Neural cell (in vitro differentiated cells): ENCODE data around the gene ZNF558. TPM values are rescaled to one million over a fixed set of nuclear protein-coding genes. Genes with fewer than 3 reads are reported as not detected.

Experiments
- H2AFZ ChIP-seq: fragments of 200-600, 300-800 bp; sonication (generic), shearing (Covaris generic); 2 replicates; pipeline ENCODE4 v1.6.0; 2014; ENCODE audit warnings: low read depth, mild to moderate bottlenecking, antibody characterized with exemption, low read length, moderate library complexity
- H3F3A ChIP-seq: fragments of 200-600 bp; shearing (Covaris generic); 2 replicates; pipeline ENCODE4 v1.6.1; 2016; ENCODE audit warnings: mild to moderate bottlenecking, moderate library complexity, mixed read lengths, antibody characterized with exemption, low read length; ENCODE audit not compliant: insufficient read depth, poor library complexity, severe bottlenecking
- H3K27ac ChIP-seq: fragments of 200-600, 300-800 bp; sonication (generic), shearing (Covaris generic); 2 replicates; pipeline ENCODE4 v1.5.1; 2014; ENCODE audit warnings: mild to moderate bottlenecking, low read length, moderate library complexity
- H3K27me3 ChIP-seq: fragments of 300-800, 200-600 bp; sonication (generic), shearing (Covaris generic); 2 replicates; pipeline ENCODE4 v1.6.0; 2014; ENCODE audit warnings: mild to moderate bottlenecking, low read depth, low read length, moderate library complexity; ENCODE audit not compliant: insufficient read depth
- H3K36me3 ChIP-seq: fragments of 300-800, 200-600 bp; sonication (generic), shearing (Covaris generic); 2 replicates; pipeline ENCODE4 v1.5.1; 2014; ENCODE audit warnings: mild to moderate bottlenecking, antibody characterized with exemption, low read length, moderate library complexity; ENCODE audit not compliant: insufficient read depth
- H3K4me2 ChIP-seq: fragments of 300-800, 200-600 bp; sonication (generic), shearing (Covaris generic); 2 replicates; pipeline ENCODE4 v1.6.0; 2014; ENCODE audit warnings: mild to moderate bottlenecking, low read length
- H3K4me3 ChIP-seq: fragments of 300-800, 200-600 bp; sonication (generic), shearing (Covaris generic); 2 replicates; pipeline ENCODE4 v1.5.1; 2014; ENCODE audit warnings: mild to moderate bottlenecking, low read length, moderate library complexity
- H3K79me2 ChIP-seq: fragments of 200-600 bp; shearing (Covaris generic); replicated peaks from 2 replicates; pipeline ENCODE4 v1.6.0; 2014; ENCODE audit warnings: mild to moderate bottlenecking, low read length, moderate library complexity; ENCODE audit not compliant: insufficient read depth
- H3K9ac ChIP-seq: fragments of 300-800, 200-600 bp; sonication (generic), shearing (Covaris generic); 2 replicates; pipeline ENCODE4 v1.6.1; 2016; ENCODE audit warnings: mild to moderate bottlenecking, low read length, mixed read lengths
- H3K9me2 ChIP-seq: fragments of 200-600 bp; shearing (Covaris generic); 2 replicates; pipeline ENCODE4 v1.6.1; 2016; ENCODE audit warnings: mild to moderate bottlenecking, low read length, mixed read lengths; ENCODE audit not compliant: insufficient read depth
- H3K9me3 ChIP-seq: fragments of 200-600, 300-800 bp; sonication (generic), shearing (Covaris generic); 2 replicates; pipeline ENCODE4 v1.6.1; 2016; ENCODE audit warnings: mild to moderate bottlenecking, mixed run types, low read length, moderate library complexity, mixed read lengths
- H4K20me1 ChIP-seq: fragments of 200-600 bp; shearing (Covaris generic); 2 replicates; pipeline ENCODE4 v1.6.1; 2016; ENCODE audit warnings: mild to moderate bottlenecking, mixed run types; ENCODE audit not compliant: insufficient read depth
- EP300 ChIP-seq: fragments of 450-650 bp; conservative IDR thresholded peaks from 2 replicates; pipeline ENCODE4 v1.6.1; 2014; ENCODE audit warnings: antibody characterized with exemption, mild to moderate bottlenecking, moderate library complexity; ENCODE audit not compliant: poor library complexity, severe bottlenecking
- EZH2 ChIP-seq: fragments of 200-600, 300-800 bp; shearing (Covaris generic), sonication (generic); IDR thresholded peaks from 2 replicates; pipeline ENCODE4 v1.6.1; 2014; ENCODE audit warnings: antibody characterized with exemption, low read length, borderline replicate concordance, mild to moderate bottlenecking; ENCODE audit not compliant: insufficient read depth, poor library complexity, severe bottlenecking
- MXI1 ChIP-seq: fragments of 450-650 bp; conservative IDR thresholded peaks from 2 replicates; pipeline ENCODE4 v1.6.1; 2014; ENCODE audit warnings: antibody characterized with exemption, mild to moderate bottlenecking; ENCODE audit not compliant: poor library complexity, severe bottlenecking
- POLR2AphosphoS5 ChIP-seq: IDR thresholded peaks from 2 replicates; pipeline ENCODE4 v1.6.1; 2012
- RAD21 ChIP-seq: fragments of 450-650 bp; conservative IDR thresholded peaks from 2 replicates; pipeline ENCODE4 v1.6.1; 2014; ENCODE audit warnings: antibody characterized with exemption, mild to moderate bottlenecking, moderate library complexity
- SMC3 ChIP-seq: fragments of 450-650 bp; conservative IDR thresholded peaks from 2 replicates; pipeline ENCODE4 v1.6.1; 2014; ENCODE audit warnings: antibody characterized with exemption, mild to moderate bottlenecking, moderate library complexity; ENCODE audit not compliant: poor library complexity
- TAF1 ChIP-seq: IDR thresholded peaks from 2 replicates; pipeline ENCODE4 v1.6.1; 2012; ENCODE audit warnings: low read depth
- polyA minus RNA-seq: library from RNA; depleted of rRNA, polyadenylated mRNA; stranded (reverse); fragments of >200 nt; gene quantifications from 2 replicates; pipeline ENCODE4 v1.2.3, GENCODE V29; 2014
- polyA plus RNA-seq: library from polyadenylated mRNA; depleted of rRNA; stranded (reverse); fragments of >200 nt; gene quantifications from 2 replicates; pipeline ENCODE4 v1.2.3, GENCODE V29; 2014
- TF ChIP-seq, protein P1 (sequence below): IDR thresholded peaks from 2 replicates; pipeline ENCODE4 v1.6.1; 2012; ENCODE audit warnings: borderline replicate concordance
- TF ChIP-seq, protein P2 (sequence below): fragments of 450-650 bp; IDR thresholded peaks from 2 replicates; pipeline ENCODE4 v1.5.1; 2014; ENCODE audit warnings: antibody characterized with exemption, mild to moderate bottlenecking, moderate library complexity; ENCODE audit not compliant: poor library complexity, severe bottlenecking

The ZNF558 gene
- polyA plus RNA-seq = 65.7 and 67.0 TPM in 2 replicates
- 66.4 and 72.8 TPM in 2 replicates for polyA minus RNA-seq

- peak within 1 kb of the TSS; percentile 92 for H3K4me3 ChIP-seq
- no peaks in the 10 kb centered on the region for H3K9me2 ChIP-seq
- no peaks in the 10 kb centered on the region for H3K27me3 ChIP-seq
- peak within 1 kb of the TSS; percentile 86 for H3K27ac ChIP-seq
- no peaks in the 10 kb centered on the region for H3F3A ChIP-seq
- H3K4me2 ChIP-seq = peak within 1 kb of the TSS; percentile 46
- TF ChIP-seq TAF1 (no peak), EZH2 (no peak), POLR2AphosphoS5 (peak; percentile 87), SMC3 (peak; percentile 44), RAD21 (no peak), MXI1 (peak; percentile 97), EP300 (peak; percentile 61)
- TF ChIP-seq, protein P1, sequence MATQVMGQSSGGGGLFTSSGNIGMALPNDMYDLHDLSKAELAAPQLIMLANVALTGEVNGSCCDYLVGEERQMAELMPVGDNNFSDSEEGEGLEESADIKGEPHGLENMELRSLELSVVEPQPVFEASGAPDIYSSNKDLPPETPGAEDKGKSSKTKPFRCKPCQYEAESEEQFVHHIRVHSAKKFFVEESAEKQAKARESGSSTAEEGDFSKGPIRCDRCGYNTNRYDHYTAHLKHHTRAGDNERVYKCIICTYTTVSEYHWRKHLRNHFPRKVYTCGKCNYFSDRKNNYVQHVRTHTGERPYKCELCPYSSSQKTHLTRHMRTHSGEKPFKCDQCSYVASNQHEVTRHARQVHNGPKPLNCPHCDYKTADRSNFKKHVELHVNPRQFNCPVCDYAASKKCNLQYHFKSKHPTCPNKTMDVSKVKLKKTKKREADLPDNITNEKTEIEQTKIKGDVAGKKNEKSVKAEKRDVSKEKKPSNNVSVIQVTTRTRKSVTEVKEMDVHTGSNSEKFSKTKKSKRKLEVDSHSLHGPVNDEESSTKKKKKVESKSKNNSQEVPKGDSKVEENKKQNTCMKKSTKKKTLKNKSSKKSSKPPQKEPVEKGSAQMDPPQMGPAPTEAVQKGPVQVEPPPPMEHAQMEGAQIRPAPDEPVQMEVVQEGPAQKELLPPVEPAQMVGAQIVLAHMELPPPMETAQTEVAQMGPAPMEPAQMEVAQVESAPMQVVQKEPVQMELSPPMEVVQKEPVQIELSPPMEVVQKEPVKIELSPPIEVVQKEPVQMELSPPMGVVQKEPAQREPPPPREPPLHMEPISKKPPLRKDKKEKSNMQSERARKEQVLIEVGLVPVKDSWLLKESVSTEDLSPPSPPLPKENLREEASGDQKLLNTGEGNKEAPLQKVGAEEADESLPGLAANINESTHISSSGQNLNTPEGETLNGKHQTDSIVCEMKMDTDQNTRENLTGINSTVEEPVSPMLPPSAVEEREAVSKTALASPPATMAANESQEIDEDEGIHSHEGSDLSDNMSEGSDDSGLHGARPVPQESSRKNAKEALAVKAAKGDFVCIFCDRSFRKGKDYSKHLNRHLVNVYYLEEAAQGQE = peak; percentile 62
- TF ChIP-seq, protein P2, sequence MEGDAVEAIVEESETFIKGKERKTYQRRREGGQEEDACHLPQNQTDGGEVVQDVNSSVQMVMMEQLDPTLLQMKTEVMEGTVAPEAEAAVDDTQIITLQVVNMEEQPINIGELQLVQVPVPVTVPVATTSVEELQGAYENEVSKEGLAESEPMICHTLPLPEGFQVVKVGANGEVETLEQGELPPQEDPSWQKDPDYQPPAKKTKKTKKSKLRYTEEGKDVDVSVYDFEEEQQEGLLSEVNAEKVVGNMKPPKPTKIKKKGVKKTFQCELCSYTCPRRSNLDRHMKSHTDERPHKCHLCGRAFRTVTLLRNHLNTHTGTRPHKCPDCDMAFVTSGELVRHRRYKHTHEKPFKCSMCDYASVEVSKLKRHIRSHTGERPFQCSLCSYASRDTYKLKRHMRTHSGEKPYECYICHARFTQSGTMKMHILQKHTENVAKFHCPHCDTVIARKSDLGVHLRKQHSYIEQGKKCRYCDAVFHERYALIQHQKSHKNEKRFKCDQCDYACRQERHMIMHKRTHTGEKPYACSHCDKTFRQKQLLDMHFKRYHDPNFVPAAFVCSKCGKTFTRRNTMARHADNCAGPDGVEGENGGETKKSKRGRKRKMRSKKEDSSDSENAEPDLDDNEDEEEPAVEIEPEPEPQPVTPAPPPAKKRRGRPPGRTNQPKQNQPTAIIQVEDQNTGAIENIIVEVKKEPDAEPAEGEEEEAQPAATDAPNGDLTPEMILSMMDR = peak; percentile 50
- peaks cover 5% of the 10 kb centered on the region for H3K36me3 ChIP-seq
- H3K9ac ChIP-seq = peak within 1 kb of the TSS; percentile 87
- H4K20me1 ChIP-seq = no peaks in the 10 kb centered on the region
- H3K9me3 ChIP-seq = no peaks in the 10 kb centered on the region
- peaks cover 4% of the 10 kb centered on the region for H3K79me2 ChIP-seq
- H2AFZ ChIP-seq = peak within 1 kb of the TSS; percentile 85
Observed at GRCh38 chr19:8832132-8833021, at the start of gene ZNF558, which contains the start of gene MBD3L1. ZNF558 (minus strand) TSS chr19:8832304; CDS start chr19:8822659, 9,645 bp downstream. MBD3L1 (plus strand) TSS chr19:8832377; CDS start chr19:8842679, 10,302 bp downstream.

DNA sequence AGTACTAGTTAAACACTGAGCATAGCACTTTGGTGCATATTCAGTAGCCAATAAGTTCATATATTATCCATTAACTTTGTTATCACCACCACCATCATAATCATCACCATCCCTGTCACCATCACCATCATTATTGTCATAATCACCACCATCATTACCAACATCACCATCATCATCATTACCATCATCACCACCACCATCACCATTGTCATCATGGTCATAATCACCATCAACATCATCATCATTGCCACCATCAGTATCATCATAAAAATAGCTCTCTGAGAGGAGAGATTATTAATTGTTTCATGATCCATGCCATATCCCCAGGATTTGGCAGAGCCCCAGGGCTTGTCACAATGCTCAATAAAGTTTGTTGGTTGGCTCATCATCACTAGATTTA is 49.4 kb upstream of the ZNF558 start:
- H3K4me2 ChIP-seq = no peak overlapping the region
- H3K36me3 ChIP-seq = no peaks in the 10 kb centered on the region
- no peaks in the 10 kb centered on the region for H3F3A ChIP-seq
- H3K27ac ChIP-seq = no peak overlapping the region
- TF ChIP-seq SMC3 (no peak), POLR2AphosphoS5 (no peak), EZH2 (no peak), MXI1 (no peak), EP300 (no peak), RAD21 (no peak)
- TF ChIP-seq, protein P1 = no peak
- TF ChIP-seq, protein P2 = no peak
- H3K79me2 ChIP-seq = no peaks in the 10 kb centered on the region
- H3K9ac ChIP-seq = no peak overlapping the region
- H3K27me3 ChIP-seq = no peaks in the 10 kb centered on the region
- no peak overlapping the region for H3K4me3 ChIP-seq
- H4K20me1 ChIP-seq = no peaks in the 10 kb centered on the region
- H3K9me2 ChIP-seq = no peaks in the 10 kb centered on the region
- H2AFZ ChIP-seq = no peak overlapping the region
- peaks cover 3% of the 10 kb centered on the region for H3K9me3 ChIP-seq
